HG02759 (cell line): Measurements from ENCODE around the gene SOCS3.

Source experiments
- ATAC-seq: cut with Tn5 transposase; IDR thresholded peaks from one replicate; pipeline ENCODE4 v1.9.1; 2021; ENCODE audit warnings: mild to moderate bottlenecking, moderate library complexity; ENCODE audit not compliant: unreplicated experiment

Gene SOCS3, protein sequence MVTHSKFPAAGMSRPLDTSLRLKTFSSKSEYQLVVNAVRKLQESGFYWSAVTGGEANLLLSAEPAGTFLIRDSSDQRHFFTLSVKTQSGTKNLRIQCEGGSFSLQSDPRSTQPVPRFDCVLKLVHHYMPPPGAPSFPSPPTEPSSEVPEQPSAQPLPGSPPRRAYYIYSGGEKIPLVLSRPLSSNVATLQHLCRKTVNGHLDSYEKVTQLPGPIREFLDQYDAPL

GRCh38 chr17:78359997-78360370 lies at the start of gene SOCS3:
TSS of gene SOCS3 (minus strand) at chr17:78360077. CDS start at chr17:78359095, 982 bp downstream.
- peak; percentile 54 for ATAC-seq

- ATAC-seq = no peak
These were observed 49.5 kb upstream of the SOCS3 start for GRCh38 chr17:78409191-78409928.

DNA sequence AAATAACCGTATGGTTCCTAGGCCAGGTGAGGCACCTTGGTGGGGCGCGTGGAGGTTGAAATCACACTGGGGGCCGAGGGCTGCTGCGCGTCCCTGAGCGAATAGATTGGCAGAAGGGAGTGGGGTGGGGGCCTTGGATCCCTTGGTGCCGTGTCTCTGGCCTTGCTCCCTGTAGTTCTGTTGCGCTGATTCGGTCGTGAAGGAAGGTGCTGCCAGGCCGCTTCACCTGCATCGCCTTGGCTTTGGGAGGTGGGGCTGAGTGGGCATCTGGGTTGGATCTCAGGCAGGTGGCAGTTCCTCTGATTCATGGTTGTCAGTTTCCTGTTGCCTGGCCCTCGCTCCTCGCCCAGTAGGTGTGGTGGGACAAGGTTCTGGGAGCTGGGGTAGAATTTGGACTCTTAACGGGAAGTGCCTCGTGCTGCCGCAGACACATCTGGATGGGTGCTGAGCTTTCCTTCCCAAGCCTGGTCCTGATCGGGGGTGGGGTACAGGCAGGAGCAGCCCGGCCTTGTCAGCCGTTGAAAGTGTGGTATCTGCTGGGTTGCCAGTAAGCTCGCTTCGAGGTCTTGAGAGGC lies 48.7 kb upstream of the SOCS3 start:
- ATAC-seq = no peak

- ATAC-seq = no peak
These were observed 47.6 kb upstream of the SOCS3 start for GRCh38 chr17:78407387-78408000.

DNA sequence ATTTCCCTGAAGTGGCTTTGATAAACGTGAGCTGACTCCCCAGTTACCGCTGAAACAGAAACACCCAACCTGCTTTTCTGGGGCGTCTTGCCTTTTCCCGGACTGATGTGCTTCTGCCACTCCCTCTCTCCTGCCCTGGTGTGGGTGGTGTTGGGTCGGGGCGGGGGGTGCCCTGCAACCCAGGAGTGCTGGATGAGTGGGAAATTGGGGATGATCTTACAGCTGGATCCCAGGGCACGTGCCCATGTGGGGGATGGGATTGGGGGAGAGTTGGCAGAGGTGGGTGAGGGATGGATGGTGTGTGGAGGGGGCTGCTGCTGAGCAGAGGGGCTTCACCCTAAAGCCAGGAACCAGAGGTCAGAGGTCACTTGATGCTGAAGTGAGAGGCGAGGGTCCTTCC lies 47.0 kb upstream of the SOCS3 start:
- ATAC-seq = no peak

DNA sequence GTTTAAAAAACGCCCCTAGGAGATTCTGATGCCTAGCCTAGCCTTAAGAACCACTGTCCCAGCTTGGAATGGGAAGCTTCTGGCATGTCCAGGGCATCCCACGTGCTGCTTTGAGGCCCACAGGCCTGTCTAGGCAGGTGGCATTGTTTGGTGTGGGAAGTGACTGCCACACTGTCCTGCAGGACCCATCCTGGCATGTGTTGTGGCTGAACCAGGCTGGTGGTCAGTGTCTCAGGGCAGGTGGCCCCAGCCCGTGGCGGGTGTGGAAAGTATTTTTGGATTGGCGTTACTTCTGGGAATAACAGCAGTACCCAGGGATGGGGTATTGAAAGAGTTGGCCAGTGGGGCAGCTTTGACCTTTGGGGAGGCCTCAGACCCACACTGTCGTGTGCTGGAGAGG lies 46.5 kb upstream of the SOCS3 start:
- no peak for ATAC-seq

DNA sequence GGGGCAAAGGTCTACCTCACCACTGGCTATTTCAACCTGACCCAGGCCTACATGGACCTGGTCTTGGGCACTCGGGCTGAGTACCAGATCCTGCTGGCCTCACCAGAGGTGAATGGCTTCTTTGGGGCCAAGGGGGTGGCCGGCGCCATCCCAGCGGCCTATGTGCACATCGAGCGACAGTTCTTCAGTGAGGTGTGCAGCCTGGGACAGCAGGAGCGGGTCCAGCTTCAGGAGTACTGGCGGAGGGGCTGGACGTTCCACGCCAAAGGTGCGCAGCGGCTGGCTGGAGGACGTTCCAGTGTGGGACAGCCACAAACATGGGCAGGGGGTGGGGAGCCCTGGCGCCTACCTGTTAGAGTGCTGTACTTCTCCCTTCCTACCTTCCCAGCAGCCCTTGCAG lies 43.9 kb upstream of the SOCS3 start:
- no peak for ATAC-seq

DNA sequence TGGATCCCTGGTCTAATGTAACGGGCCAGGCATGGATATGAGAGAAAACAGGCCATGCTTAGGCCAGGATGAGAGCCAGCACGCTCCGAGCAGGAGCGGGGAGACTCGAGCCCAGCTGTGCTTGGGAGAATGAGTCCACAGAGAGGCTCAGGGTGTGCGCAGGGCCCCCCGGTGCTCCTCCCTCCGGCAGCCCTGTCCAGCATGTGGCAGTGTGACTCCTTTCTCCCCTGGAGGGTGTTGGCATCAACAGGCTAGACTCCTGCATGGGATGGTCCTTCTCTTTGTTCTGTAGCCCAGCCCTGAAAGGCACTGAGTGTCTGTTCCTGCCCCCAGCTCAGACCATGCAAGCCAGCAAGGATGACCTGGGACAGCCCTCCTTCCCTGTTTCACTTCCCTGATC lies 42.0 kb upstream of the SOCS3 start:
- ATAC-seq = no peak

- ATAC-seq = no peak
These were observed 41.4 kb upstream of the SOCS3 start for GRCh38 chr17:78401246-78401645.

DNA sequence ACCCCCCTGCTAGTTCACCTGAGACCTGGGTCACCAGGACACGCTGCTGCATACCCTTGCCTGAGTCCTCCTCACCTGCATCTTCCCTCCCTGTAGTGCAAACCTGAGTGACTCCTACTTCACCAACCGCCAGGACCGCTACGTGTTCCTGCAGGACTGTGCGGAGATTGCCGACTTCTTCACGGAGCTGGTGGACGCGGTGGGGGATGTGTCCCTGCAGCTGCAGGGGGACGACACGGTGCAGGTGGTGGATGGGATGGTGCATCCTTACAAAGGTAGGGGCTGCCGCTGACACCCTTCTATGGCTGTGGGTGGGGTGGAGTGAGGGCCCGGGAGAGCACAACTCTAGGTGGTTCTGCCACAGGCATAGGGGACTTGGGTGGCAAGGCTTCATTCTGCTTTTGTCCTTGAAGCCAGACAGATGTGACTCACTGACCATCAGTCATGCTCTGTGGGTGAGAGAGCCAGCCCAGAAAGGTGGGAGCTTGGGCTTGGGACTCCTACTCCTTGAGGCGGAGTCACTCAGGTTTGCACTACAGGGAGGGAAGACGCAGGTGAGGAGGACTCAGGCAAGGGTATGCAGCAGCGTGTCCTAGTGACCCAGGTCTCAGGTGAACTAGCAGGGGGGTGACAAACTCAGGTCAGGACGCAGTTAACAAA lies 40.8 kb upstream of the SOCS3 start:
- ATAC-seq = no peak

DNA sequence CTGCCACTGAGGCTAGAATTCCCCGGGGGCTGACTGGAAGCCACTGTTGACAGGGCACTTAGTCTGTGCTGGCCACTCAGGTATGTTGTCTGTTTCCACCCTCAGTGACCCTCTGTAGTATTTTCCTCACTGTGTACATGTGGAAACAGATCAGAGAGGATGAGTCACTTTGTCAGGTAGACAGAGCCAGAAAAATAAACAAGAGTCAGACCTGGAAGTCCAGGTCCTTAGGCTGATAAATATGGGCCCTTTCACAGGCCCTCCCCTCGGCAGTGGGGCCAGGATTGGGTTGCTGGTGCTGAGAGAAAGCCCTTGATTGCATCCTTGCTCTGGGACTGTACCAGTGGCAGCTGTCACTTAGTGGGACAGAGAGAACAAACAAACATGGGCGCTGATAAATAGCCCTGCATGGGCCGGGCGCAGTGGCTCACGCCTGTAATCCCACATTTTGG lies 39.8 kb upstream of the SOCS3 start:
- ATAC-seq = no peak

DNA sequence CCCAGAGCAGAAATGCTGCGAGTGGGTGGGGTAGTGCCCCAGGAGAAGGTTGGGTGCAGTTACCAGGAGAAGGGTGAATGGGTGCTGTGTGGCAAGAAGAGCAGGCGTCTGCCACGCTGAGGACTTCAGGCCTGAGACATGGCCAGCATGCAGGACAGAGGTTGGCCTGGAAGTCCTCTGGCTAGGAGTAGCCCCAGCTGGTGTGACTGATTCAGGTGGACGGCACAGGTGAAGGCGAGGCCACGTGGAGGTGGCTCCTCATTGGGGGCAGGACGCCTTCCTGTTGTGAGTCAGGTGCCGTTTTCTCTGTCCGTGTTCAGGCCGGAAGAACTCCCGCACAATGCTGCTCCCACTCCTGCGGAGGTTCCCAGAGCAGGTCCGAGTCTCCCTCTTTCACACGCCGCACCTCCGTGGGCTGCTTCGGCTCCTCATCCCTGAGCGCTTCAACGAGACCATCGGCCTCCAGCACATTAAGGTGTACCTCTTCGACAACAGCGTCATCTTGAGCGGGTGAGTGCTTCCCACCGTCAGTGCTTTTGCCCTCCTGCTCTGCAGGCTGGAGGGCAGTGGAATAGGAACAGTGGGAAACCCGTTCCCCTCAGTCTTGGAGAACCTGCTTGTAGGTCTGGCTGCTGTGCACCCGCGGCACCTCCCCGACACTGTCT lies 39.3 kb upstream of the SOCS3 start:
- no peak for ATAC-seq

DNA sequence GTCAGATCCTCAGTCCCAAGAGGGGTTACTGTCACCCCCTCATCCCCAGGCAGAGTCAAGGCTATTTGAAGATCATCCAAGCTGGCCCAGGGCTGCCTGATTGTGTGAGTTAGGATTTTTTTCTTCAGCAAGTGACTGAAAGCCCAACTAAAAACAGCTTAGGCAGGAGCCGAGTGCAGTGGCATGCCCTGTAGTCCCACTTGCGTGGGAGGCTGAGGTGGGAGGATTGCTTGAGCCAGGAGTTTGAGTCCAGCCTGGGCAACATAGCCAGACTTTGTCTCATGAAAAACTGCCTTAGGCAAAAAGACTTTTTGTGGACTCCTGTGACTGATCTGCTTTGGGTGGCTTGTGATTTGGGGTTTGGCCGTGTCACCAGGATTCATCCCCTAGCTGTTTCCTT lies 38.5 kb upstream of the SOCS3 start:
- no peak for ATAC-seq

- ATAC-seq = no peak
These were observed 37.8 kb upstream of the SOCS3 start for GRCh38 chr17:78397681-78398101.

- no peak for ATAC-seq
These were observed 36.8 kb upstream of the SOCS3 start for GRCh38 chr17:78396441-78397337.

GRCh38 chr17:78395155-78395554 lies 35.3 kb upstream of the SOCS3 start:
- ATAC-seq = no peak

DNA sequence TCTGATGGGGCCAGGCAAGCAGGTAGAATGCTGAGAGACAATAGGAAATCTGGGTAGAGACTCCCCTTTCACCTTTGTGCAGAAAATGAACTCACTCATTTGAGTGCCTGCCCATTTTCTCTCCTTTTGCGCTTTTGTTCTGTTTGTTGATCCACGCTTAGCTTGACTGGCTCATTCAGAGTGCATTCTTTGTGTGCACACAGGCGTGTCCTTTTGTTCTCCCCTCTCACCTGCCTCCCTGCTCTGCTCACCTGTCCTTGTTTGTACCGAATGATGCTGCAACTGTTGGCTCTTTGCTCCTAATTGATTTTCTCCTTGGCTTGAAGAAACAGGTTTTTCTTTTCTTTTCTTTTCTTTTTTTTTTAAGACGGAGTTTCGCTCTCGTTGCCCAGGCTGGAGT lies 34.3 kb upstream of the SOCS3 start:
- no peak for ATAC-seq

DNA sequence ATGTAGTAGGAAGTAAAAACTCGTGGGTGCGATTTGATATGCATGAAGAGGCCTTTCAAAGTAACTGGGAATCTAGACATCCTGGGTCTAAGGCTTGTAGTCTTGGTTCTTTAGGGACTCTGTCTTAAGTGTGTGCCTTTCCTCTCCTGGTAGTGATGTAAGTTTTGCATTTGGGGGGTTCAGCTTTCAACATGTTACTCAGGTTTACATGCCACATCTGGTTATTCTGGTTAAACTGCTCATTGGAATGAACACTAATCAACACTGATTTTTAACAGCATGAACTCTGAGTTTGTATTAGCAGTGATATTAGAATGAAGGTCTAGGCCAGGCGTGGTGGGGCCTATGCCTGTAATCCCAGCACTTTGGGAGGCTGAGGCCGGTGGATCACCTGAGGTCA lies 33.7 kb upstream of the SOCS3 start:
- ATAC-seq = no peak

GRCh38 chr17:78392295-78392694 lies 32.4 kb upstream of the SOCS3 start:
- no peak for ATAC-seq

DNA sequence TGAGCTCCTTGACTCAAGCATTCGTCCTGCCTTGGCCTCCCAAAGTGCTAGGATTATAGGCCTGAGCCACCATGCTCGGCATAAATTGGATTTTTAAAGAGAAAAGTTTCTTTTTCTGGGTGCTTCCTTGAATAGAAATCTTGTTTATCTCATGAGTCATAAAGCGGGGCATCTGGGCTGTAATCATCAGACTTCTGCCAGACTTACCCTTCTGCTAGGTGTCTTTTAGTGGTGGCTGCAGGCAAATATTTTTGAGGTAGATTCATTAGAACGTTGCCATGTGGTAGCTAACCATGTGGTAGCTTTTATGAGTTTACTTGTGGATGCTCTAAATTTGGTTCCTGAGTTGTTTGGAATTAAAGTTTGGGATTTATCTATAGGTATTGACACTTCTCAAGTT lies 32.0 kb upstream of the SOCS3 start:
- no peak for ATAC-seq
